AML-193 (cell line): ENCODE data around the gene MAD1L1.
"Not testable (repeated sequence)": the region's sequence is repeated elsewhere in the genome, so short reads cannot be mapped to it uniquely, and the experiment has no call there.

Source experiments
- DNase-seq, 2 experiments: peaks; one replicate each; lab custom pipeline; 2025; lab: John Stamatoyannopoulos, UW

MAD1L1 gene

GRCh38 chr7:2044883-2045471 is 187.8 kb downstream of the MAD1L1 start:
- DNase-seq: no peak

DNA sequence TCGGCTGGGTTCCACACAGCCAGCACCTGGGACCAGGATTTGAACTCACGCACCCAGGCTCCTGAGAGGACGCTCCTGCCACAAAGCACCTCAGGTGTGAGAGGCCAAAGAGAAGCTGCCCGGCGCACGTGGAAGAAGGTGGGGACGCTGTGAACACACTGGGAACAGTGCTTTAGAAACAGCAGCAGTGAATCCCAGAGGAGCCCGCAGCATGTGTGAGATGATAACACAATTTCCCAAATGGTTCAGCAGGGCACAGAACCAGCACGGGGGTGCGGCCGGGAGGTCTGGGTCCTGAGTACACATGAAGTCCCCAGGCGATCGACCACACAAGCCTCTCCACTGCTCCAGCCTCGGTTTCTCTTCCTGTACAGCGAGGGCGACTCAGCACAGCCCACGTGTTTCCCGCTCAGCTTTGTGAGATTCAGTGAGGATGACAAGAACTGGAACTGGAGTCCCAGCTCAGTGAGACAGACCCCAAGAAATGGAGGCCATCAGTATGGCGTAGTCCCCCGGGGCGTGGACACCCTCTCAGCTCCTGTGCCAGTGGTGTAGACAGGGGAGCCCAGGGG is 188.3 kb downstream of the MAD1L1 start:
- DNase-seq: no peak

DNA sequence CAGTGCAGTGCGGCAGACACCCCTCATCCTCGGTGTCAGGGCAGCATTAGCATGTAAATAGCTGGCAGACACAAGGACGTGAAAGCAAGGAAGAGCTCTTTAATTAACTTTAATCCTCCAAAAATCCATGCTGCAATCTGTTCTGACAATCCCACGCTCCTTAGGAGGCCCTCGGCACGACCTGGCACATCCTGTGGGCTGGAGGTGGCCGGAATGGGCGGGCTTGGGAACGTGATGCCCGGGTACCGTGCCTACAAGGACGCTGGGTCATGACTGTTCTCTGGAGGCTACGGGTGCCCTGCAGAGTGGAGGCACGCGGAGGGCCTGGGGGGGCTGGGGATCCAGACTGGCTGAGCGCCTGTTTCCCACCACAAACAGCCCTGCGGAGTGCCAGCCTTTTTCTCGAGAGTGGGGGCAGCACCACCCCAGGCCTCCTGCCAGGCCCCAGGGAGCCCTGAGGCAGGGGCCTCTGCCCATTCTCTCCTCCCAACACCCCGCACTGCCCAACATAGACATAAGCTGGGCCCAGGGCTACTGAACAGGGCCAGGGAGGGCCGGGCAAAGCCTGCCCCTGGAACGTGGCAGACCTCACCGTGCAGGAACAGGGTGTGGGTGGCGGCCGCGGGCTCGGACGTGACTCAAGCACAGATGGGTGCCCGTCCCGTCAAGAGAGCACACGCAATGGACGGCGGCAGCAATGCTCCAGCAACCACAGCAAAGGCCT is 189.3 kb downstream of the MAD1L1 start:
- DNase-seq: no peak

- DNase-seq: no peak
Observed at GRCh38 chr7:2042650-2043049, 190.1 kb downstream of the MAD1L1 start.

GRCh38 chr7:2041496-2042367 is 191.0 kb downstream of the MAD1L1 start:
- DNase-seq: no peak

DNA sequence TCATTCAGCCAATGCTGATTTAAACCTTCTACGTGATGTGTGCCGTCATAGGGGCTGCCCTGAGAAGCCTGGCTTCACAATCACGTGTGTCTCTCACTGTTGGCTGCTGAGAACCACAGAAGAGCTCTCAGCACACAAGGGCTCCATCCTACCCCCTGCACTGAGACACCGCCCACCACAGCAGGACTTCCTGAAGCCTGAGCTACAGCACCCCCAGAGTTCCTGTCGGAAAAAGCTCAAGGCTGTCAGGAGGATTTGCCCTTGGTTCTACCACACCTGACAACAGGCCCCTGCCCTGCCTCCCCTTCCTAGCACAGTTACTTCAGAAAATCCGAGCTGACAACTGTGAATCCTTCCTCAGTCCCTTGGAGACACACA is 191.9 kb downstream of the MAD1L1 start:
- no peak for DNase-seq

DNA sequence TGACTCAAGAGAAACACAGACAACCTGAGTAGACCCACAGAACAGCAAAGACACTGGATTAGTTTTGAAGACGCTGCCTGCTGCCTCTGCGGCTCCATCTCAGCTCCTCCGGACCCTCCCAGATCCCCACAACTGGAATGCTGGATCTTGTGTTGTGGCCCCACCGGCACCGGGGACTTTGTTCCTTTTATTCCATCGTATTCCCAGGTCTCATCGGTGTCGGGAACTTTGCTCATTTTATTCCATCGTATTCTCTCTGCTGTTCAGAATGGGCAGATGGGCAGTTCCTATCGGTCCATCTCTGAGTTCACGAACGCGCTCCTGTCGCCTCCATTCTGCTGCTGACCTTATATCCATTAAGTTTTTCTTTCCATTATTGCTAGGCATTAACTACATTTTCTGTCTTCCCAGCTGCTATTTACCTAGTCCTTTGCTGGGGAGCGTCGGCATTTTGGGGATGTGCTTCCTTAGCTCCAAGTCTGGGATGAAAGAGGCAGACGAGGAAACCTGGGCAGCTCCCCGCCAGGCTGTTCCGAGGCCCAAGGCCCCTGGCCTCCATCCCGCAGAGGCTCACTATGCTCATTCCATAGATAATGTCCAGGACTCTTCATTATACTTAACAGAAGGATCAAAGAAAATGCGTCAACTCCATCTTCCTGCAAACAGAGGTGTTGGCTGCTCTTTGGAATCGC is 192.4 kb downstream of the MAD1L1 start:
- no peak for DNase-seq

GRCh38 chr7:2038931-2039728 is 193.6 kb downstream of the MAD1L1 start:
- no peak for DNase-seq

- DNase-seq: no peak
Observed at GRCh38 chr7:2037808-2038522, 194.8 kb downstream of the MAD1L1 start.

DNA sequence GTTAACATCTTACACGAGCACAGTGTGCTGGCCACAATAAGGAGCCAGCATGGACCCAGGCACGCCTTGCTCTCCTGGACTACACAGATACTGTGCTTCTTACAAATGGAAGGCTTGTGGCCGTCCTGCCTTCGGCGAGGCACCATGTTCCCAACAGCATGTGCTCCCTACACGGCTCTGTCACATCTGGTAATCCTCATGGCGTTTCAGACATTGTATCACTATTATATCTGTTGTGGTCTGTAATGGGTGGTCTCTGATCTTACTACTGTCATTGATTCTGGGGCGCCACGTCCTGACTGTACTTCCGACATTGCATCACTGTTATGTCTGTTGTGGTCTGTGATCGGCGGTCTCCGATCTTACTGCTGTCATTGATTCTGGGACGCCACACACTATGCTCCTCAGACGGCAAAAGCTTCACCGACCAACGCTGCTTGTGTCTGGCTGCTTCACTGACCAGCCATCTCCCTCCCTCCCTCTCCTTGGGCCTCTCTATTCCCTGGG is 195.4 kb downstream of the MAD1L1 start:
- DNase-seq: no peak

DNA sequence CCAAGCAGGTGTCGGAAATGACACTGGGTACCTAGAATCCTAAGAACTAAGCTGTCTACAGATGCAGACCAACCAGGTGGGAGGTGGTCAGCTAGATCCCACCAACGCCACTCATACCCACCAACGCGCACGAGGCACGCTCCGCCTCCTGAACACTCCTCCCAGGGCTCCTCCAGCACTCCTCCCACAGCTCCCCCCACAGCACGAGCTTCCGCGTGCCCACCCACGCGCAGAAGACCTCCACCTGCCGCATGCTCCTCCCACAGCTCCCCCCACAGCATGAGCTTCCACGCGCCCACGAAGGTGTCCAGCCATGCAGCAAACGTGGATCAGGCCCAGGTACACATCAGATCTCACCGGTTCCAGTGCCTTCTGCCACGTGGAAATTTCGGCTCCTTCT is 196.0 kb downstream of the MAD1L1 start:
- no peak for DNase-seq

GRCh38 chr7:2036201-2036600 is 196.5 kb downstream of the MAD1L1 start:
- not testable (repeated sequence) for DNase-seq

- DNase-seq: no peak
Observed at GRCh38 chr7:2034291-2035201, 198.2 kb downstream of the MAD1L1 start.

DNA sequence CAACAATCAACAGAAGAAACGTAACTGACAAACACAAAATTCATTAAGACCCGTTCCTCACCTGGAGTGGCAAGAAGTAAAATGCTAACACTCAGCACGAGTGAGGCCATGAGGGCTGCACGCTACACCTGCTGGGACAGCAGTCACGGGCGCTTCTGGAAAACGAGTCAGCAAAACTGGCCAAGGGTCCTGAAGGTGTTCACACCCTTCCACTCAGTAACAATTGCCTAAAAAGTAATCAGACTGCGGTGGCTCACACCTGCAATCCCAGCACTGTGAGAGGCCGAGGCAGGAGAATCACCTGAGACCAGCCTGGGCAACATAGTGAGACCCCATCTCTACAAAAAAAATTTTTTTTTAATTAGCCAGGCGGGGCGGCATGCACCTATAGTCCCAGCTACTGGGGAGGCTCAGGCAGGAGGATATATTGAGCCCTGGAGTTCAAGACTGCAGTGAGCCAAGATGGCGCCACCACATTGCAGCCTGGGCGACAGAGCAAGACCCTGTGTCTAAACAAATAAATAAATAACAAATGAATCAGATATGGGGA is 199.1 kb downstream of the MAD1L1 start:
- DNase-seq: no peak

- no peak for DNase-seq
Observed at GRCh38 chr7:2032876-2033407, 199.8 kb downstream of the MAD1L1 start.

DNA sequence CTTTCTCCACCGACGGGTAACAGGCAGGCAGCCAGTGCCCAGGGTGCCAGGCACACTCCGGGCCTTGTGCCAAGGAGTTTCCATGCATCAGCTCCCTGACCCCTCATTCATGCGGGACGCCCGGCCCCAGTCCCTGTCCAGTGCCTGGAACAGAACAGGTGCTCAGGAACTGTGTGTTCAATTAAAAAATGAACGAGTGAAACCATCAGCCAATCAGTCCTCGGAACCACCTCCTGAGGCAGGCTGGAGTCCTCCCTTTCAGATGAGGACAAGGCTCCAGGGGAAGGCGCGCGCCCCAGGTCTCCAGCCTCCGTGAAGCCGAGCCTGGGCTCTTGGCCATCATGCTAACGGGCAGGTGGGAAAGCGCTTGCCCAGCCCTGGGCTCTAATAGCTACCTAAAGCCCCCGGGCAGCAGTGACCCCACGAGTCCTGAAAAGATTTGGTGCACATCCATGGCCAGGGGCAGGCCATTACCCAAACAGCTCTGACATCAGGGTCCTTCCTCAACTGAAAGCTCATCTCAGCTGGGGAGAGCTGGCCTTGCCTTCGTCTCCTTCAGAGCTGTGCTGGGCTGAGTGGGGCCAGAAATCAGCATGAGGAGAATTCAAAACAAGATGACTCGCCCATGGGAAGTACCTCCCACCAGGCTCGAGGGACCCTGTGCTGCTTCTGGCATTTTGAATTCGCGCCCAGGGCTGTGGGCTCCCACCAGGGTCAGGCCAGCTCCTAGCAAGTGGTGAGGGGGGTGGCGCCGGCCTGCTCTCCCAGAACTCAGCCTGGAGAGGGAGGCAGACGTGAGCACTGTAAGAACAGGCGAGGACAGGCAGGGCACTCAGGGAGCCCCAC is 200.5 kb downstream of the MAD1L1 start:
- no peak for DNase-seq

GRCh38 chr7:2031451-2031845 is 201.3 kb downstream of the MAD1L1 start:
- DNase-seq: no peak
